ENCODE measurements around the gene SOCS6.

SOCS6 gene

DNA sequence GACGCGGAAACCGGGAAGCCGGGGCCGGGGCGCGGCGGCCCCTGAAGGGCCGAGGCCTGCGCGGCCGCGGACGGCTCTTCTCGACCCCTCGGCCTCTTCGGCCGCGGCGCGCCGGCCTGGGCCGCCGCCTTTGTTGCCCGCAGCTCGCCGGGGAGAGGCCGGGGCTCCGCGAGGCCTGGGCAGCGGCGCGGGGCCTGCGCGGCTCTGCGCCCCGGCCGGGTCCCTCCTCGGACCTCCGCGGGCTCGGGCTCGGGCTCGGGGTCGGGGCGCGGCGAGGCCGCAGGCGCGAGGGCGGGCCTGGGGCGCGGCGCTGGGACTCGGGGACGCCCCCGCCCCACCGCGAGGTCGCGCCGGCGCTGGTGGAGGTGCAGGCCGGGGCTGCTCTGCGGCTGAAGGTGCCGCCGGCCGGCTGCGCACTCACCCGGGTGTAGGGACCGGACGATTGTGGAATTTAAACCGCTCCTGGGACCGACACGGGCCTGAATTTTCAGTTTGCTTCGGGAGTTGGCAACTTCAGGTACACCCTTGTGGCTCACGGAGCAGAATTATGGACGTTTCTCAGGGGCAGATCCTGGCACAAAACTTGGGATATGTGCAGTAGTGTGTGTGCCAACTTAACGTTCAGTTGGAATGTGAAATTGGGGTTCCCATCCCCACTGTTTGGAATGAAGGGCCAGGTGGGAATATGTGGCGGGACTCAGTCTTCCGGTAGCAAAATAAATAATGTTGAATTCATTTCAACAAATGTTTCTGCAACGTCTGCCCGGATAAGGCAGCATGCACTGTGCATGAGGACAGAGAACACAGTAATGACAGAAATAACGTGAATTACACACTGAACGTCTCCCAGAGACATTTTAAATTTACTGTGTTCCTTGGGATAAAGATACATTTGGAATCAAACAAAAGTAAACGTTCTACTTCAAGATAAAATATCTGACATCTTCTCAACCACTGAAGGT is 787 bp downstream of the SOCS6 start:
- DNase-seq (ENCODE audit: low spot score) = no peak

DNA sequence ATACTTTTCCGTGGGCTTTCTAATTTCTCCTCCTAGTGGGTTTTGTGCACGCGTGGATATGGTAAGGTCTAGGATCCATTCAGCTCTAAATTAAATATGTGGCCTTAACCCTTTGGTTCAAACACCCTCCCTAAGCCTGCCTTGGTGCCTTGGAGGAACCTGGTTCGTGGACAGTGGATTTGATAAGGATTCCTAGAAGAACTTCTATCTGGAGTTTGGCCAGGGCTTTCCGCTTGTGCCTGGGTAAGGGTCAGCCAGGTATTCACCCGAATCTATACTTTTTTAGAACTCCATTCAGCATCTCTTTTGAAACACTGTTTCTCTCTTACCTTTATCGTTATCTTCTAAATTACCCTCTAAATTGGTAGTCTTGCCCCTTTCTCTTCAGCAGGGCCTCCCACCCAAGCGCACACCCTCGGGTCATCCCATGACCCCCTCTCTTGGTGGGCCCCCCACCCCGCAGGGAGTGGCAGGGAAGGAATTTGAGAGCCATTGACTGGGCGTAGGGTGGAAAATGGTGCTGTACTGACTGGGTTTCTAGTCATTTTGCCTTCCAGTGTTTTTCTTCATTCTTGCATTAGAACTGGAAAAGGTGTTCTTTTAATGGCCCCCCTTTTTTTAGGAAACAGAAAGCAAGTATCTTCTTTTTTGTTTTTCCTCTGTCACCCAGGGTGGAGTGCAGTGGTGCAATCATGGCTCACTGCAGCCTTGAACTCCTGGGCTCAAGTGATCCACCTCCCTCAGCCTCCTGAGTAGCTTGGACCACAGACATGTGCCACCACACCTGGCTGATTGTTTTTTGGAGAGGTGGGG is 1.8 kb downstream of the SOCS6 start:
- DNase-seq (ENCODE audit: low spot score) = no peak

DNA sequence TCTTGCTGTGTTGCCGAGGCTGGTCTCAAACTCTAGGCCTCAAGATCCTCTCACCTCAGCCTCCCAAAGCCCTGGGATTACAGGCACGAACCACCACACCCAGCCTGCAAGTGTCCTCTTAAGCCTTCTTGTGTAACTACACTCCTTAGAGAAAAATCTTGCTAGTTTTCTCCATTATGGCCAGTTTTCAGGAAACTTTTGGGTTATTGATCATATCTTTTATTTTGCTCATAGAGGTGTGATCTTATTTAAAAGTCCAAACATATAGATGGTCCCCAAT is 2.4 kb downstream of the SOCS6 start:
- DNase-seq (ENCODE audit: low spot score) = no peak

DNA sequence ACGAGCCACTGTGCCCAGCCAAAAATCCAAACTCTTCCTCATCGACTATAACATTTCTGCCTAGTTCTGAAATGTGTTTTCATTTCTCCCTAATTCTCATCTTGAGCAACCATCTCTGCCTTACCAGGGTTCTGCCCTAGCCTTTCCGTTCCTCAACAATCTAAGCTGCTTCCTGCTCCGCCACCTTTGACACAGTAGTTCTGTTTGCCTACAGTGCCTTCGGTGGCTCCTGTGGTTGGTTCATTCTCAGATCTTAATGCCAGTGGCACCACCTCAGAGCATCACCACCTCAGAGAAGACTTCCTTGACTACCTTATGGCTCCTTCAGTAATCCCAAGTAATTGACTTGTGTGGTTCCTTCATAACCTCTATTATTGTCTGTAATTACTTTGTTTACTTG is 3.8 kb downstream of the SOCS6 start:
- no peak for DNase-seq (ENCODE audit: low spot score)

DNA sequence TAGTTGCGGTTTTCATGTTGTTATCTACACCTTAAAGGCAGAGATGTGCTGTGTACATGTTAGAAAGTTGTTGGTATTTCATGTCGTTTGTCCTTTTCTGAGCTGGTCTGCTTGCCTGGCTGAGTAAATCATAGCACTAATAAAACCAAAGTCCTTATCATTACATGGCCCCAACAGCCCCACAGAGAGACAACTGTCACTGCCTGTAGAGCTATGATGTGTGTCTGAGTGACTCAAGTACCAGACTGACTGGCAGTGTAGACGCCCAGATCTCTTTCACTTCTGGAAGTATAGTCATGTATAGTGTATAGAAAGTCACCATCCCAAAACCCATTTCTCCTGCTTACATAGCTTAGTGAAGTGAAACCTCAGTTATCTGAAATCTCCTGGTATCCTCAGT is 4.3 kb downstream of the SOCS6 start:
- DNase-seq (ENCODE audit: low spot score) = no peak

DNA sequence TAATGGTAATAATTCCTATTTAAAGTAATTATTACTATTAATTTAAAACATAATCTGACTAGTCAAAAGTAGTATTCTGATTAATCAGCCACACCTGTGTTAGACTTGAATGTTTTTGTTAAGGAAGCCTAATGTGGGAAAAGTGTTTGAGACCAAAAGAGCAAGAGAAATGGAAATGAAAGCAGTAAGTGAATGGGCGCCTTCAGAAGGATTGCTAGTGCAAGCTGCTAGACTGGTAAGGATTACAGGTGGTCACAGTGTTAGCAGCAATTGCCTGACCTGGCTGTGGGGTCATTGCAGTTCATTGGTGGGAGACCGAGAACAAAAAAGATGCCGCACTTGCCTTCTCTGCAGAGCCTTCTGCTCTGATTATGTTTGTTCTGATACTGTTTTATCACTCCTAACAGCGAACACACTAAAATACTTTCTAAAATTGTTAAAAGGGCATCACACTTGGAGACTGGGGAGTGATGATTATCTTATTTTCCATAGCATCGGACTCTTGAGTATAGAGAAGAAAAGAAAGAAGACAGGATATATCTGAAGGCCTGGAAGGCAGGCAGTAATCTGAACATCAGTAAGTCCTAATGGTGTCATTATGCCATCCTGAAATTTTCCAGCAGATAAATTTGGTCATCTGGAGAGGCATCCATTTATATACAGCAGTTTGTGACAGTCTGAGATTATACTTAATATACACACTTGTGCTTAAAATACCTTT is 5.8 kb downstream of the SOCS6 start:
- DNase-seq (ENCODE audit: low spot score) = no peak

DNA sequence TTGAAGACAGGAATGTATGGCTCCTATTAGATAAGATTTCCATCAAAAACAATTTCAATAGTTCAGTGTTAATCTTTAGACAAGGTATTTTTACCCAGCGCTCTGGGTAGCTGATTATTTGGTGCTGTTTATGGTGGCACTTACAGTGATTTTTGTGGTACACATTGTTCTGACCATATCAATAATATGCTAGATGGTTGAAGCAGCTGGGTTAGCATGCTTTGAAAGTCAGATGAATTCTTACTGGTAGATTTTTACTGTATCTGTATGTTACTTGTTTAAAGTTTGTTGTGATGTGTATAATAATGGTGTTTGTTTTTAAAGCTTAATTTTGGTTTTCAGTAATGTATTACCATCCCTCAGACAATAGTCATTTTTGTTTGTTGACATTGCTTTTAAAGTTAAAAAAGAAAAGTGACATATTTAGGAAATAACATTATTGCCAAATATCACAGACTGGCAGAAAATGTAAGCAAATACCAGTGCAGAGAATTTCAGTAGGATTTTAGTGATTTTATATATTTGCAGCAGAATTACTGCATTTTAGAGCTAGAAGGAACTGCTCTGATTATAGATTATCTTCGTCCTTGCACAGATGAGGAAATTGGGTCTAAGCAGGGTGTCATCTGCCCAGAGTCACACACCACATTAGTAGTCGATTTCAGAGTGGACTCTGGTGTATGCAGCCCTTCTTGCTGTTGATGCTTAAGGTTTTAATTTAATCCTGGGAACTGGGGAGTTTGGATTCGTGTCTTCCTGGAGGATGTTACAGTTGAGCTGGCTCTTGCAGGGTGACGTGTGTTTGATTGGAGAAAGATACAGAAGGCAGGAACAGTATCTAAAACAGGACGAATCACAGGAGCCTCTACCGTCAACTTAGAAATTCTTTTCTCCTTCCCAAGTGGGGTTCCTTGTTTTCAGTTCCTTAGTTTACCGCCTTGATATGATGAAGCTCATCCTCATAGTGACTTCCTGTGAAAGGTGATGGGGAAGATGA is 6.6 kb downstream of the SOCS6 start:
- DNase-seq (ENCODE audit: low spot score) = no peak

DNA sequence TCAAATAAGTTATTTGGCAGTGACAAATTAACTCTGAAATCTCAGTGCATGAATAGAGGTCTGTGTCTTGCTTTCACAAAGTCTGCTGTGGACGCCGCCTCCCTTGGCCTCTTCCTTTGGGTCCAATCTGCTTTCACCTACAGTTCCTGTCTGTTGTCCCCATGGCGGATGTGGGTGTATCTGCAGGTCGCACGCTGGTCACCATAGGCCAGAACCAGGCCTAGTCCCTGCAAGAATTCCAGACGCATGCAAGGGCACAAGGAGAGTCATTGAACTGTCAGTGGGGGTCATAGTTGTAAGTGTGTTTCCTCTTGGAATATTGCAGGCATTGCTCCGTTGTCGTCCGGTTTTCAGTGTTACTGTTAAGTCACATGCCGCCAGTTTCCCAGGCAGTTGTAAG is 7.4 kb downstream of the SOCS6 start:
- DNase-seq (ENCODE audit: low spot score) = no peak

DNA sequence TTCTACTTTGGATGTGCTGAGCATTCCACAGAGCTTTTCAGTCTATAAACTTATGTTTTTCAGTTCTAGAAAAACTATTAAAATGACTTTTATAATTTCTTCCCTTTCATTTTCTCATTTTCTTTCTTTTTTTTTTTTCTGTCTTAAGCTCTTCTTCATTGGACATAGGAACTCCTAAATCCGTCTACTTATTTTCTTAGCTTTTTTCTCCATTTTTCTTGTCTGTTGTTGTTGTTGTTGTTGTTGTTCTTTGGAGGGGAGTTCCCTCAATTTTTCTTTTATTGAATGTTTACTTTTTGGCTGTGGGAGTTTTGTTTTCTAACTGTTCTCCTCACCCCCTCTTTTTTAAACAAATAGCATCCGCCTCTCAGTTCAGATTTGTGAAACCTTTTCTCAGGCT is 7.9 kb downstream of the SOCS6 start:
- no peak for DNase-seq (ENCODE audit: low spot score)

DNA sequence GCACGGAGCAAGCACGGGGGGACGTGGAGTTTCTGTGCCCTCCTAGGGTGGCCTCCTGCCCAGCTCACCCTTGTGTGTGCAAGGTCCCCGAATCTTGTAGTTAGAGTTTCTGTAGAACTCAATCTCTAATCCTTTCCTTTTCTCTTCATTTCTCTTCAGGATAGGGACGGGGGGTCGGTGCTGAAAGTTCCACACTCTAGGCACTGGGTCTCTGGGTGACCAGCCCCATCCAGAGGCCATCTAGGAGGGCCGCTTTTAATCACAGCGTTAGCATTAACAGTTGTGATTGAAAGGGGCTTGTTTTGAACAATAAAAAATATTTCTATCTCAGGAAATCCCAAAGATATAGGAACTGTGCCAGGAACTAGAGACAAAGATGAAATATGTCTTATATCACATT is 10.5 kb downstream of the SOCS6 start:
- DNase-seq (ENCODE audit: low spot score) = no peak

DNA sequence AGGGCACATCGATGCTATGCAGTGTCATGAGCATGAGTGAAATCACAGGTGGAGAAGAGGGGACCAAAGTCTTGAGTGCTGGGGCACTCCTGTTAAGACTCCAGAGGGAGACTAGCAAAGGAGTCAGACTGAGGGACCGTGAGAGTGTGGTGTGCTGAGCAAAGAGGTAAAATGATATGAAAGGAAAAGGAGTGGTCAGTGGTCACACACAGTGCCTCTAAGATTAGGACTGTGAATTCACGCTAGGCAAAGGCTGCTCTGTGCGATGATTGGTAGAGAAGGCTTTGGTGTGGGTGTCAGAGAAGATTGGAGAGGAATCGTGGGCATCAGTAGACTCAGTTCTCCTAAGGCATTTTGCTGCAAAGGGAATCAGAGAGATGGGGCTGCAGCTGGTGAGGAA is 12.8 kb downstream of the SOCS6 start:
- DNase-seq (ENCODE audit: low spot score) = no peak

DNA sequence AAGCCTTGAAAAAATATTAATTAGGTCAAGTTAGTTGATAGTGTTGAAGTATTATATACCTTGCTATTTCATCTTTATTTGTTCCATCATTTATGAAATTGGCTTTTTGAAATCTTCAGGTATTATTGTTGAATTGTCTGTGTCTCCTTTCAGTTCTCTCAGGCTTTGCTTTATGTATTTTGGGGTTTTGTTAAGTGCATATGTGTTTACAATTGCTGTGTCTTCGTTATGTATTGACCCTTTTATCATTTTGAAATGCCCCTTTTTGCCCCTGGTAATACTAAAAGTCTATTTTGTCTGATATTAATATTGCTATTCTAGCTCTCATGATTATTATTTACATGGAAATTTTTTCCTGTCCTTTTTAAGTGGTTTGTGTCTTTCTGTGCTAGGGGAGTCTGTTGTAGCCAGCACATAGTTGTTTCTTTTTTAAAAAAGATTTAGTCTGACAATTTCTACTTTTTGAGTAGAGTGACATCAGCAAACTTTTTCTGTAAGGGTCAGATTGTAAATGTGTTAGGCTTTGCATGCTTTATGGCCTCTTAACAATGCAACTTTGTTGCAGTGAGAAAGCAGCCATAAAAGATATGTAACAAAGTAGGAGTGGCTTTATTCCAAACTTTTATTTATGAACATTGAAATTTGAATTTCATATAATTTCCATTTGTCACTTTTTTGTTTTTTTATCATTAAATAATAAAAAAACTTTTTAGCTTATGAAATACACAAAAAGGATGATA is 19.9 kb downstream of the SOCS6 start:
- DNase-seq (ENCODE audit: low spot score) = no peak

DNA sequence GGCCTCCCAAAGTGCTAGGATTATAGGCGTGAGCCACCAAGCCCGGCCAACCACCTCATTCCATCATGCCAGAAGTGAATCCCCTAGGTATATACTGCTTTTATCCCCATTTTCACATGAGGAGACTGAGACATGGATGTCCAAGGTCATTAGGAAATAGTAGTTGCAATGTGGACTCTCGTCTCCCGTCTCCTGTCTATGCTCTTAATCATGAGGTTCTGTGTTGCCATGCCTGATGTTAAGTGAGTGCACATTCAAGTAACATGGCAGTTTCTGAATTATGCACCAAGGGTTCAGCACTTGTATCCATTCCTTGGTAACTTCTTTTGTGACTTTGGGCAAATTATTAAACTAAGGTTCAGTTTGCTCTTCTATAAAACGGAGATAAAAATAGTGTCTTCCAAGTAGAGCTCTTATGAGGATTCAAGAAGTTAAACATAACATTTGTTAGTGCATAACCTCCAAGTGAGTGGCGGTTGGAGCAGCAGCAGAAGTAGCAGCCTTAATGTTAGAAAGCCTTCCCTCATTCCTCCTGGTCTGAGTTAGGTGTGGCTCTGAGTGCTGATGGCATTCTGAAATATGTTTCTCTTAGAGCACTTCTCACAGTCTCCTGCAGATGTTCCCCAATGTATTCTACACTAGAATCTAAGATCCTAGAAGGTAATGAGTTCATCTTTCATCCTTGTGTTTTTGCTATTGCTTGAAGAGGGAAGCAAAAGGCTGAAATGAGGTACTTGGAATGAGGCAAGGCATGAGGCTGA is 21.9 kb downstream of the SOCS6 start:
- no peak for DNase-seq (ENCODE audit: low spot score)

DNA sequence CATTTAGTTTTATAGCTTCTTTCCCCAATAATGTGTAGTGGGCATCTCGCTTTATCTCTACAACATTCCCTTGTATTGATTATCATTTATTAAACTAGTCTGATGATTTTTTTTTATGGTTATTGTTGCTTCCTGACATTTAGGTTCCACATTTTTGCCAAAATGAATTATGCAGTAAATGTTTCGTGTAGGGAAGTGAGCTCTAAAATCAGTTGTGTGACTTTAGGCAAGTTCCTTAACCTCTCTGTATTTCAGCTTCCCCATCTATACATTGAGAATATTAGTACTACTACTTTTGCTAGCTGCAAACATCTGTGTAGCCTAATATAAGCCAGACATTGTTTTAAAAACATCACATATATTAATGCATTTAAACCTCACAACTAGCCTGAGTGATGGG is 22.9 kb downstream of the SOCS6 start:
- DNase-seq (ENCODE audit: low spot score) = no peak

DNA sequence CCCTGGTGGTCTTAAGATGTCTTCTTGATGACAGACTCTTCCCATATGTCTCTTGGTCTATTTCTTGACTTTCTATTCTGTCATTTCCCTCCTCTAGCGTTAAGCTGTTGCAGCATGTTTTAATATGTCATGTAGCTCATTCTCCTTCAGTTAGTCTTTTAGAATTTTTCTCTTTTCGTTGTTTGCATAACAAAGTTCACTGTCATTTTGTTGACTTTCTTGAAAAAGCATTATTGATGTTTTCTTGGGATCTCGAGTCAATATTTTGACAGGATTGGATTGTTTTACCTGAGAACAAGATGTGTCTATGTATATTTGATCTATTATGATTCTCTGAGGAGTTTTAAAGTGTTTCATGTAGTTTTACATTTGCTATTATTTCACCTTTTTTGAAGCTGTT is 24.8 kb downstream of the SOCS6 start:
- no peak for DNase-seq (ENCODE audit: low spot score)

DNA sequence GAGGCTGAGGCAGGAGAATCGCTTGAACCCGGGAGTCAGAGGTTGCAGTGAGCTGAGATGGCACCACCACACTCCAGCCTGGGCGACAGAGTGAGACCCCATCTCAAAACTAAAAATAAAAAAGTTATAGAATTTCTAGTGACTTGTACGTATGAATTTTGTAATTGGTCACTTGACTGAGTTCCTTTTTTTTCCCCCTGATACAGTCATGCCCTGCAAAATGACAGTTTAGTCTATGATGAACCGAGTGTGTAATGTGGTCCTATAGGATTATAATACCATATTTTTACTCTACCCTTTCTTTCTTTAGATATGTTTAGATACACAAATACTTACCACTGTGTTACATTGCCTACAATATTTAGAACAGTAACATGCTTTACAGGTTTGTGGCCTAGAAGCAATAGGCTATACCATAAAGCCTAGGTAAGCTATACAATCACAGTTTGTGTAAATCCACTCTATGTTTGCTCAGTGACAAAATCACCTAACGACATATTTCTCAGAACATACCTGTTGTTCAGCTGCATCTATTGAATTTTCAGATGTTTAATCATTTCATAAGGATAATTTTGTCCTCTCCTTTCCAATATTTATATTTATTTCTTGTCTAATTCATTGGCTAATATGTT is 25.4 kb downstream of the SOCS6 start:
- no peak for DNase-seq (ENCODE audit: low spot score)

DNA sequence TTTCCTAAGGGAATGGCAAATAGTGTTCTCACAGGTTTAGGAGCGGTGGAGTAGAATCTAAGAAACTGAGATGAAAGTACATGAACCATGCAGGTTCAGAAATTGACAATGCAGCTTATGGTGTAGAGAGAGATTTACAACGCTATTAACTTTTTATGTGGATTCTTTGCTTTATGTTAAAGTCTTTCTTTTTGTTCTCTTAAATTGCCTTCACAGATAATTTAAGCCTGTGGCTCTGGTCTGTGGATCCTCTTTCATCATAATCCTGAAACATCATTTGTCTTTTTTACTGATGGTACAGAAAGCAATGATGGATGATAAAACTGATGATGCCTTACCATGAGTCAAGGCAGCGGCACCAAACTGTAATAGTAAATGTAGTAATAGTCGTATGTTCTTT is 30.3 kb downstream of the SOCS6 start:
- no peak for DNase-seq (ENCODE audit: low spot score)

DNA sequence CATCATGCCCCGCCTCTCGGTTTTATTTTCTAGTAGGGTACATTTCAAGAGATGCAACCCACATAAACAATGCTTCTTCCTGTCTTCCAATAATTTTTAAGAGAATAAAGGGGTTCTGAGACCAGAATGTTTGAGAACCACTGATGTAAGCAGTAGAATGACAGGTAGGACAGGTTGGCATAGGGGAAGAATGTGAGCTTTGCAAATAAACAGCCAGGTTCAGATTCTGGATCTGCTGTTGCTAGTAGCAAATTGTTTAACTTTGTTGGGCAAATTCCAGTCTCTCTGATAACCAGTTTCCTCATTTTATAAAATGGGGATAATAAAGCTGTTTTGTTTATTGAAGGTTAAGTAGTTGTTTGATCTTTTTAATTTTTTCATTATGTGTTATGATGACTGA is 32.8 kb downstream of the SOCS6 start:
- DNase-seq (ENCODE audit: low spot score) = no peak

DNA sequence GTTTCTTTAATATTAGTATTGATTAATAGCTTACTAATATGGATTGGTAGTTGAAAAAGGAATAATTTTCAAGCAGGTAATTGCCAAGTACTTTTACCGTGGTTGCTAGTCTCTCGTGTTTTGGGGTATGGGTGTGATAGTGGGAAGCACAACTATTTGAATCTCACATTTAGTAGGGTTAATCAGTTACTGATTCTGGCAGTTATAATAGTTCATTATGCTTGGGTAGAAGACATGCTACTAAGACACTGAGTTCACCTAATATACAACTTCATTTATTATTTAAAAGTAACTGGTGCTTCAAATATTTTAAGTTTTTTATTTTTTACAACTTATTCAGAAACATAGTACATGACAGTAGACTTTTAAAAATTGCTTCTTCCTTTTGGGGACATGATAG is 33.5 kb downstream of the SOCS6 start:
- no peak for DNase-seq (ENCODE audit: low spot score)

DNA sequence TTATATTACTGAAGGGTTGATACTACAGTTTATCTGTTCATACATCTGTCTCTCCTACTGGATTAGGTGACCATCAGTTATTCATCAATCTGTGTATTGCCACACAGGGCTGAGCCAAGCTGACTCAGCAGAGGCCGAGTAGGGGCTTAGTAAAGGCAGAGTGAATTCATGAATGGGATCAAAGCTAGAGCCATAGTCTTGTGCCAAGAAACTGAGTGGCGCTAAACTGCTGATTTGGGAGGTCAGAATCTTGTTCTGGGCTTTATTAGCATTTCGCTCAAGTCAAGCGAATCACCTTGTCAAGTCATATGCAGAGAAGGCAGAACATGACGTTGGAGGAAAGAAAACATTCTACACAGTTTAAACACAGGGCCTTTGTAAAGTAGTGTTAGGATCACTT is 34.1 kb downstream of the SOCS6 start:
- no peak for DNase-seq (ENCODE audit: low spot score)
